HEK293T (cell line): ENCODE measurements around the gene LRRK1.

Experiments
- FOXM1 ChIP-seq: fragments of 450-650 bp; IDR thresholded peaks from 2 replicates; pipeline ENCODE4 v1.6.1; 2017; ENCODE audit warnings: mild to moderate bottlenecking, borderline replicate concordance
- HDGF ChIP-seq: fragments of 450-650 bp; IDR thresholded peaks from 2 replicates; pipeline ENCODE4 v1.6.1; 2017; ENCODE audit warnings: antibody characterized with exemption, borderline replicate concordance
- L3MBTL2 ChIP-seq: fragments of 450-650 bp; conservative IDR thresholded peaks from 2 replicates; pipeline ENCODE4 v1.6.1; 2016; ENCODE audit warnings: mild to moderate bottlenecking
- LEF1 ChIP-seq: fragments of 450-650 bp; IDR thresholded peaks from 2 replicates; pipeline ENCODE4 v1.6.1; 2017; ENCODE audit warnings: mild to moderate bottlenecking, borderline replicate concordance
- SP1 ChIP-seq: fragments of 450-650 bp; IDR thresholded peaks from 2 replicates; pipeline ENCODE4 v1.6.1; 2017

GRCh38 chr15:101114610-101115009 is 195.5 kb downstream of the LRRK1 start:
- TF ChIP-seq LEF1: no peak
- TF ChIP-seq FOXM1: no peak
- no peak for TF ChIP-seq SP1
- TF ChIP-seq HDGF: no peak
- TF ChIP-seq L3MBTL2: no peak
